ENCODE results near the gene CRIM1. TPM values are rescaled to one million over a fixed set of nuclear protein-coding genes. Genes with fewer than 3 reads are reported as not detected.

The CRIM1 gene
- total RNA-seq, 2 experiments from 2014 or later = 3.1 to 3.3 TPM

DNA sequence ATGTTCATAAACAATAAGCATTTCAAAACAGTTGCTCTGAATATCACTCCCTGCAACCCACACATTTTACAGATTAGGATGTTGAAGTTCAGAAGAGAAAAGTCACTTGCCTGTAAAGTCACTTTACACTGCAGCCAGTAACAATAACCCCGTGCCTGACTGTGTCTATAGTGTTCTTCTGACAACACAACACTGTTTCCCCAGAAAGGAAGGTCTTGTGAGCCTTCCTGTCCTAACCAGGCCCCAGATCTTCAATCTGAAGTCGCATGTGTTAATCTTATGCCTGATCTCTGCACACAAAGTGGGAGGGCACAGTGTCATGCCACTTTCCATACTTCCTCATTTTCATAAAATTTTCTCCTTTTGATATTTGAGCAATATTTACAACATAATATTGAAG, 122.2 kb downstream of the CRIM1 start:
- no peak for DNase-seq
- intact Hi-C loops (cut with micrococcal nuclease) = no loop called here
- peaks cover 26% of the 10 kb centered on the region for H3K9me3 Mint-ChIP-seq
- no peak overlapping the region for H3K27ac Mint-ChIP-seq
- no peaks in the 10 kb centered on the region for H3K4me1 Mint-ChIP-seq (ENCODE audit: low read depth)
- H3K4me3 Mint-ChIP-seq = no peak overlapping the region
- H3K36me3 Mint-ChIP-seq (ENCODE audit: low read depth) = peaks cover 21% of the 10 kb centered on the region
- no peaks in the 10 kb centered on the region for H3K27me3 Mint-ChIP-seq (ENCODE audit: low read depth)
- CTCF ChIA-PET = interaction anchor here (0.6 kb wide), 1 partner anchor 387 kb away, joined by 7 read pairs; no protein-coding TSS in a partner anchor

DNA sequence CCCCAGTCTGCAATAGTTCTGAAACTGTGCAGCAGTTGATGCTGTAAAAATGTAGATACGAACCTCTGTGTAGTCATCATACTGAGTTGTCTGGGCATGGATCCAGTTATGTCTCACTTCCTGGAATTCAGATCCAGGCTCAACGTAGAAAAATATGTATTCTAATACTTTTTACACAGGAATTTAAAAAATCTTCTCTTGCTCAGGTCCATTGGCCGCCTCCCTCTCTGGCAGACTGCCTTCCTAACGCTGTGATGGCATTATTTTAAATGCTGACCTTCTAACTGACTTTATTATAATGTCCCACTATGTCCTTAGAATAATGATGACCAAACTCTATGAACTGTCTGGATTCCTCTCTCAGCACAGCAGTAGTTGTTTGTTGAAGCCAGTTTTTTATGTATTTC, 122.8 kb downstream of the CRIM1 start:
- H3K36me3 Mint-ChIP-seq (ENCODE audit: low read depth) = peaks cover 21% of the 10 kb centered on the region
- H3K27me3 Mint-ChIP-seq (ENCODE audit: low read depth) = no peaks in the 10 kb centered on the region
- H3K4me3 Mint-ChIP-seq = no peak overlapping the region
- DNase-seq = no peak
- no peaks in the 10 kb centered on the region for H3K4me1 Mint-ChIP-seq (ENCODE audit: low read depth)
- CTCF ChIA-PET = no interaction called here
- intact Hi-C loops (cut with micrococcal nuclease) = no loop called here
- H3K27ac Mint-ChIP-seq = no peak overlapping the region
- H3K9me3 Mint-ChIP-seq = peaks cover 26% of the 10 kb centered on the region

GRCh38 chr2:36478999-36479398, 123.4 kb downstream of the CRIM1 start:
- Mint-ChIP-seq H3K9me3 (peaks cover 23% of the 10 kb centered on the region), H3K4me3 (no peak overlapping the region), H3K36me3 (ENCODE audit: low read depth) (peaks cover 21% of the 10 kb centered on the region), H3K4me1 (ENCODE audit: low read depth) (no peaks in the 10 kb centered on the region), H3K27me3 (ENCODE audit: low read depth) (no peaks in the 10 kb centered on the region), H3K27ac (no peak overlapping the region)
- CTCF ChIA-PET = no interaction called here
- intact Hi-C loops (cut with micrococcal nuclease) = no loop called here
- no peak for DNase-seq

DNA sequence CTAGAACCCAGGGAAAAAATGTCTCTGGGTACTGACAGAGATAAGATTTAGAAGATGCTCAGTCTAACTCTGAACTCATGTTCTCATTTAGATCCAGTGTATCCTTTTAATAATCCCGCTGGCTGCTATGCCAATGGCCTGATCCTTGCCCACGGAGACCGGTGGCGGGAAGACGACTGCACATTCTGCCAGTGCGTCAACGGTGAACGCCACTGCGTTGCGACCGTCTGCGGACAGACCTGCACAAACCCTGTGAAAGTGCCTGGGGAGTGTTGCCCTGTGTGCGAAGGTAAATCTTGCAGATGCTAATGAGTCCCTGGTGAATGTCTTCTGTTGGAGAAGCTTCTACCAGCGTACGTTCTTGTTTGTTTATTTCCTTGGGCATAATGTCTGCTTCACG, 123.8 kb downstream of the CRIM1 start:
- no peak overlapping the region for H3K27ac Mint-ChIP-seq
- no peak overlapping the region for H3K4me3 Mint-ChIP-seq
- CTCF ChIA-PET = no interaction called here
- intact Hi-C loops (cut with micrococcal nuclease) = no loop called here
- H3K36me3 Mint-ChIP-seq (ENCODE audit: low read depth) = peaks cover 19% of the 10 kb centered on the region
- peaks cover 21% of the 10 kb centered on the region for H3K9me3 Mint-ChIP-seq
- H3K4me1 Mint-ChIP-seq (ENCODE audit: low read depth) = no peaks in the 10 kb centered on the region
- H3K27me3 Mint-ChIP-seq (ENCODE audit: low read depth) = no peaks in the 10 kb centered on the region
- no peak for DNase-seq

- no peak overlapping the region for H3K27ac Mint-ChIP-seq
- peaks cover 18% of the 10 kb centered on the region for H3K9me3 Mint-ChIP-seq
- peaks cover 19% of the 10 kb centered on the region for H3K36me3 Mint-ChIP-seq (ENCODE audit: low read depth)
- DNase-seq = no peak
- no peaks in the 10 kb centered on the region for H3K27me3 Mint-ChIP-seq (ENCODE audit: low read depth)
- no peaks in the 10 kb centered on the region for H3K4me1 Mint-ChIP-seq (ENCODE audit: low read depth)
- no peak overlapping the region for H3K4me3 Mint-ChIP-seq
- intact Hi-C loops (cut with micrococcal nuclease) = no loop called here
- CTCF ChIA-PET = no interaction called here
Observed at GRCh38 chr2:36480028-36480427, 124.5 kb downstream of the CRIM1 start.

DNA sequence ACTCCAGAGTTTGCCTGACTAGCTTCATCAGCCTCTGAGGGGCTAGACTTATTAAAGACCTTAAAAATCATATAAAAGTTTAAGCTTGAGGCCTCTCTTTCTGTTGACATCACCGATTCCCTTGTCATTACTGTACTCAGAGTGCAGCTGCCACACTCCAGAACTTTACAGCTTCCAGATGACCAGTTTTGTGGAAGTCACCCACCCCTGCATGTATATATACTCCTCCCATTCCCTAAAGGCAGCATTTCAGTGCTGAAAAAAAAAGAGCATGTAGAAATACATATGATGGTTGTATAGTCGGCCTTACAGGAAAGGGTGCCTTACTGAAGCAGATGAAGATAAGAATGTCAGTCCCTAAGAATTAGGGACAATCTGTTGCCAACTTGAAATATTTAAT, 125.1 kb downstream of the CRIM1 start:
- no peak overlapping the region for H3K27ac Mint-ChIP-seq
- intact Hi-C loops (cut with micrococcal nuclease) = no loop called here
- H3K9me3 Mint-ChIP-seq = peaks cover 14% of the 10 kb centered on the region
- H3K27me3 Mint-ChIP-seq (ENCODE audit: low read depth) = no peaks in the 10 kb centered on the region
- no peak for DNase-seq
- no peak overlapping the region for H3K4me3 Mint-ChIP-seq
- CTCF ChIA-PET = no interaction called here
- H3K4me1 Mint-ChIP-seq (ENCODE audit: low read depth) = no peaks in the 10 kb centered on the region
- H3K36me3 Mint-ChIP-seq (ENCODE audit: low read depth) = peaks cover 19% of the 10 kb centered on the region

- CTCF ChIA-PET = no interaction called here
- no peak for DNase-seq
- Mint-ChIP-seq H3K27me3 (ENCODE audit: low read depth) (no peaks in the 10 kb centered on the region), H3K9me3 (peaks cover 6% of the 10 kb centered on the region), H3K27ac (no peak overlapping the region), H3K36me3 (ENCODE audit: low read depth) (peaks cover 17% of the 10 kb centered on the region), H3K4me3 (no peak overlapping the region), H3K4me1 (ENCODE audit: low read depth) (no peaks in the 10 kb centered on the region)
- intact Hi-C loops (cut with micrococcal nuclease) = no loop called here
Observed at GRCh38 chr2:36481709-36482108, 126.1 kb downstream of the CRIM1 start.

GRCh38 chr2:36482576-36483214, 127.1 kb downstream of the CRIM1 start:
- no peak overlapping the region for H3K27ac Mint-ChIP-seq
- intact Hi-C loops (cut with micrococcal nuclease) = no loop called here
- no peak overlapping the region for H3K4me3 Mint-ChIP-seq
- no peaks in the 10 kb centered on the region for H3K4me1 Mint-ChIP-seq (ENCODE audit: low read depth)
- DNase-seq = no peak
- H3K9me3 Mint-ChIP-seq = no peaks in the 10 kb centered on the region
- H3K27me3 Mint-ChIP-seq (ENCODE audit: low read depth) = no peaks in the 10 kb centered on the region
- CTCF ChIA-PET = no interaction called here
- peaks cover 8% of the 10 kb centered on the region for H3K36me3 Mint-ChIP-seq (ENCODE audit: low read depth)

DNA sequence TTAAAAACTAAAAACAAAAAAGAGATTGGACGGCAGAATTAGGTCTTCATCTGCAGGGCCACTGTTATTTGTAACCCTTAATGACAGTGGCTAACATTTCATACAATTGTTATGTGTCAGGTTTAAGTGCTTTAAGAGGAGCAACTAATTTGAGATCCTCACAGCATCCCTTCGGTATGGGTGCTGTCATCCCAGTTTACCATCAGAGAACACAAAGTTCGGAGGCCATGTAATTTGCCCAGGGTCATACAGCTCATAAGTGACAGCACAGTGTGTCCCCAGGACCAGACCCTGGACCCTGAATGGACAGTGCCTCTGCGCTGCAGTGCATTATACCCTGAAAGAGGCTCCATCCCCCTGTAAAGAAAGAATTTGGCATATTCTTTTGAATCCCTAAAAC, 127.7 kb downstream of the CRIM1 start:
- CTCF ChIA-PET = no interaction called here
- H3K27me3 Mint-ChIP-seq (ENCODE audit: low read depth) = no peaks in the 10 kb centered on the region
- peaks cover 5% of the 10 kb centered on the region for H3K36me3 Mint-ChIP-seq (ENCODE audit: low read depth)
- no peak overlapping the region for H3K27ac Mint-ChIP-seq
- no peak for DNase-seq
- no peaks in the 10 kb centered on the region for H3K4me1 Mint-ChIP-seq (ENCODE audit: low read depth)
- intact Hi-C loops (cut with micrococcal nuclease) = no loop called here
- no peaks in the 10 kb centered on the region for H3K9me3 Mint-ChIP-seq
- no peak overlapping the region for H3K4me3 Mint-ChIP-seq

- no peak overlapping the region for H3K27ac Mint-ChIP-seq
- H3K4me3 Mint-ChIP-seq = no peak overlapping the region
- H3K27me3 Mint-ChIP-seq (ENCODE audit: low read depth) = no peaks in the 10 kb centered on the region
- H3K36me3 Mint-ChIP-seq (ENCODE audit: low read depth) = peaks cover 4% of the 10 kb centered on the region
- no peaks in the 10 kb centered on the region for H3K4me1 Mint-ChIP-seq (ENCODE audit: low read depth)
- intact Hi-C loops (cut with micrococcal nuclease) = no loop called here
- CTCF ChIA-PET = no interaction called here
- H3K9me3 Mint-ChIP-seq = no peaks in the 10 kb centered on the region
- DNase-seq = no peak
Observed at GRCh38 chr2:36484454-36484853, 128.9 kb downstream of the CRIM1 start.

- intact Hi-C loops (cut with micrococcal nuclease) = no loop called here
- H3K27ac Mint-ChIP-seq = no peak overlapping the region
- no peaks in the 10 kb centered on the region for H3K9me3 Mint-ChIP-seq
- no peaks in the 10 kb centered on the region for H3K4me1 Mint-ChIP-seq (ENCODE audit: low read depth)
- H3K27me3 Mint-ChIP-seq (ENCODE audit: low read depth) = no peaks in the 10 kb centered on the region
- H3K36me3 Mint-ChIP-seq (ENCODE audit: low read depth) = no peaks in the 10 kb centered on the region
- CTCF ChIA-PET = interaction anchor here (1.0 kb wide), 1 partner anchor 133 kb away, joined by 3 read pairs; no protein-coding TSS in a partner anchor
- DNase-seq = no peak
- no peak overlapping the region for H3K4me3 Mint-ChIP-seq
Observed at GRCh38 chr2:36485521-36485920, 129.9 kb downstream of the CRIM1 start.

GRCh38 chr2:36486521-36487044, 131.0 kb downstream of the CRIM1 start:
- Mint-ChIP-seq H3K4me3 (no peak overlapping the region), H3K36me3 (ENCODE audit: low read depth) (no peaks in the 10 kb centered on the region), H3K27ac (no peak overlapping the region), H3K4me1 (ENCODE audit: low read depth) (no peaks in the 10 kb centered on the region), H3K9me3 (no peaks in the 10 kb centered on the region), H3K27me3 (ENCODE audit: low read depth) (no peaks in the 10 kb centered on the region)
- intact Hi-C loops (cut with micrococcal nuclease) = no loop called here
- no peak for DNase-seq
- CTCF ChIA-PET = no interaction called here

- Mint-ChIP-seq H3K4me1 (ENCODE audit: low read depth) (no peaks in the 10 kb centered on the region), H3K27me3 (ENCODE audit: low read depth) (no peaks in the 10 kb centered on the region), H3K27ac (no peak overlapping the region), H3K9me3 (no peaks in the 10 kb centered on the region), H3K36me3 (ENCODE audit: low read depth) (no peaks in the 10 kb centered on the region), H3K4me3 (no peak overlapping the region)
- intact Hi-C loops (cut with micrococcal nuclease) = no loop called here
- DNase-seq = no peak
- CTCF ChIA-PET = no interaction called here
Observed at GRCh38 chr2:36487947-36488346, 132.4 kb downstream of the CRIM1 start.
